ENCODE measurements around the gene KCNK7. TPM values are rescaled to one million over a fixed set of nuclear protein-coding genes. Genes with fewer than 3 reads are reported as not detected.
A peak's percentile ranks its signal among the peaks of the same experiment; 100 is the strongest.

Gene KCNK7
- total and polyA plus RNA-seq, 4 donors: 0.20 to 0.90 (median 0.60) TPM

DNA sequence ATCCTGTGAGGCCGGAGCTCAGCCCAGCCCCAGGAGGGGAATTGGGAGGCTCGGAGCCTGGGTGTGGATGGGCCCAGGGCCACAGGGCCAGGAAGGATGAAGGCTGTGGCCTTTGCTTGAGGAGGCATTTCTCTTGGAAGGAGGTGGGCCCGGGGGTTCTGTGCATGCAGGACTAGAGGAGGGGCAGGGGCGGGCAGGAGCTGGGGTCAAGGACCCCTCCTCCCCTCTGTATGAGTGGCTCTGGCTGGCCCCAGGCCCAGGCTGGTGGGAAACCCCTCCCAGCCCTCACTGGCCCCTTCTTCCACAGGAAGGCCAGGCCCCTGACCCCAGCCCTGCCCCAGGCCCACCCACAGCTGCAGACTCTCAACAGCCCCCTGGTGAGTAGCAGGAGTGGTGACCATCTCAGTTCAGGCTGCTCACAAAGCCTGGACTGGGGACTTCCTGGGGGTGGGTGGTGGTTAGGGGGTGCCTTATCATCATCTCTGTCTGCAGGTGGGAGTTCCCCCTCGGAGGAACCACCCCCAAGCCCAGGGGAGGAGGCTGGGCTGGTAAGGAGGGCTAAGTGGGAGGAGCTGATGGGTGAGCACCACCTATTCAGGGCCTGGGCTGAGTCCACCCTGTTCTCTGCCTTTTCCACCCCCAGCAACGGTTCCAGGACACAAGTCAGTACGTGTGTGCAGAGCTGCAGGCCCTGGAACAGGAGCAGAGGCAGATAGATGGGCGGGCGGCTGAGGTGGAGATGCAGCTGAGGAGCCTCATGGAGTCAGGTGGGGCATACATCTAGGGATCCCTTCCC is 6.0 kb downstream of the KCNK7 start:
- Histone ChIP-seq H3K36me3 (ENCODE audit: control insufficient read depth, insufficient read depth, low read length) (peaks cover 46% of the 10 kb centered on the region), H3K4me3 (ENCODE audit: low read depth, low read length) (no peak overlapping the region)

DNA sequence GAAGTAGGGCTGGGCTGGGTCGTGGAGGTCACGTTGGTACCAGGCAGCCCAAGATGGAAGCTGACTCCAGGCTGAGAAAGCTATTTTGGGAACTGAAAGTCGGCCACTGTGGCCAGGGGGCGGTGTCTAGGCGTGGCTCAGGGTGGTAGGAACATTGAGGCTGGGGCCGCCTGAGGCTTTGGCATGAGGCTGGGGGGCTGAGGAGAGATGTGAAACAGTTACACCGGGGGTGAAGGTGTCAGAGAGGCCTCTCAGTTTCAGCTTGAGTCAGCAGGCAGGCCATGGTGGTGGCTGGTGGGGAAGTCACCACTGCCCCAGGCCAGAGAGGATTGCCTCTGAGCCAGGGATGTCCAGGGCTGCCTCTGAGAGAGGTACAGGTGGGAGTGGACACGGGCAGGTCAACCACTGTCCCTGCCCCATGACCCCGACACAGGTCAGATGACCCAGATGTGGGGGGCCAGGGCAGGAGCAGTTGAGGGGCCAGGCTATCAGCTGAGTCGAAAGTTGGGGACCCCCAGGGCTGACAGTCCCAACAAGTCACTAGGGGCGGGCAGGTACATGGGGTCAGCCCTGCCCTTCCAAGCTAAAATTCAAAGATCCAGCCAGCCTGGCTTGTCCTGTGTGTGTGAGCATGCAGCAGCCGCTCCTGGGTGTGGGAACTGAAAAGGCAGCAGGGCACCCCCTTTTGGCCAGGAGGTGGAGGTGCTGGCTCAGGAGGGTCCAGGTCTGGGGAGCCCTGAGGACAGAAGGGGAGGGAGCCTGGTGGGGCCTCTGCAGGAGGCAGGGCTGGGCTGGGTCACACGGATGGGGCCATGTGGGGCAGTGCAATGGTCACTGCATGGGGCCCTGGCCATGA is 7.2 kb downstream of the KCNK7 start:
- WGBS (ENCODE audit: insufficient coverage): 72% methylated on average over 13 of the region's 13 CpGs
- peaks cover 42% of the 10 kb centered on the region for H3K36me3 ChIP-seq (ENCODE audit: control insufficient read depth, insufficient read depth, low read length)
- DNase-seq (ENCODE audit: low read depth in 4 of 6, low spot score in 6 of 6): no peak
- H3K27ac ChIP-seq (ENCODE audit: low read depth, low read length): no peak overlapping the region
- H3K27me3 ChIP-seq (ENCODE audit: control insufficient read depth, insufficient read depth, low read length): peaks cover 20% of the 10 kb centered on the region
- no peaks in the 10 kb centered on the region for H3K9me3 ChIP-seq (ENCODE audit: control insufficient read depth, insufficient read depth, low read length)
- peaks cover 72% of the 10 kb centered on the region for H3K4me1 ChIP-seq (ENCODE audit: control insufficient read depth, insufficient read depth, low read length)
- no peak overlapping the region for H3K4me3 ChIP-seq (ENCODE audit: low read depth, low read length)

More for the DNA sequence above, 6.0 kb downstream of the KCNK7 start:
- 46% methylated on average over 6 of the region's 9 CpGs for WGBS (ENCODE audit: insufficient coverage)
- peak overlapping the region; percentile 15 for H3K27ac ChIP-seq (ENCODE audit: low read depth, low read length)
- H3K4me1 ChIP-seq (ENCODE audit: control insufficient read depth, insufficient read depth, low read length): peaks cover 69% of the 10 kb centered on the region
- no peaks in the 10 kb centered on the region for H3K9me3 ChIP-seq (ENCODE audit: control insufficient read depth, insufficient read depth, low read length)
- DNase-seq (ENCODE audit: low read depth in 4 of 6, low spot score in 6 of 6): no peak
- peaks cover 9% of the 10 kb centered on the region for H3K27me3 ChIP-seq (ENCODE audit: control insufficient read depth, insufficient read depth, low read length)

DNA sequence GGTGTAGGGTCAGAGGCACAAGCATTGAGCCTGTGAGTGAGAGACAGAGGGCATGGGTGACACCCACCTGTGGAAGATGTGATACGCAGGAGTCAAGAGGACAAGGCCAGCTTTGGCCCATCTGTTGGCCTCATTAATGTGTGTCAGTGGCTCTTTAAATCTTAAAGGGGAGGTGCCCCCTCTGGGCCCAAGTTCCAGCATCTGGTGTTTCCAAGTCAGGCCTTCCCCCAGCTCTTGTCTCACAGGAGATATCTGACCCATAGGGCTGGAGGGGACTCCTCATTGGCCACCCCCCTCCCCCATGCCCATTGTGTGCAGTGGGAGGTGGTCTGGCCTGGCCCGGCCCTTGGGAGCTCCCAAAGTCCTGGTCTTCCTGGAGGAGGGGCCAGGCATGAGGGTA is 8.9 kb downstream of the KCNK7 start:
- 73% methylated on average over 1 of the region's 2 CpGs for WGBS (ENCODE audit: insufficient coverage)
- Histone ChIP-seq H3K4me1 (ENCODE audit: control insufficient read depth, insufficient read depth, low read length) (peaks cover 63% of the 10 kb centered on the region), H3K9me3 (ENCODE audit: control insufficient read depth, insufficient read depth, low read length) (no peaks in the 10 kb centered on the region), H3K36me3 (ENCODE audit: control insufficient read depth, insufficient read depth, low read length) (peaks cover 35% of the 10 kb centered on the region), H3K27me3 (ENCODE audit: control insufficient read depth, insufficient read depth, low read length) (peaks cover 26% of the 10 kb centered on the region), H3K27ac (ENCODE audit: low read depth, low read length) (no peak overlapping the region), H3K4me3 (ENCODE audit: low read depth, low read length) (no peak overlapping the region)
- no peak for DNase-seq (ENCODE audit: low read depth in 4 of 6, low spot score in 6 of 6)

DNA sequence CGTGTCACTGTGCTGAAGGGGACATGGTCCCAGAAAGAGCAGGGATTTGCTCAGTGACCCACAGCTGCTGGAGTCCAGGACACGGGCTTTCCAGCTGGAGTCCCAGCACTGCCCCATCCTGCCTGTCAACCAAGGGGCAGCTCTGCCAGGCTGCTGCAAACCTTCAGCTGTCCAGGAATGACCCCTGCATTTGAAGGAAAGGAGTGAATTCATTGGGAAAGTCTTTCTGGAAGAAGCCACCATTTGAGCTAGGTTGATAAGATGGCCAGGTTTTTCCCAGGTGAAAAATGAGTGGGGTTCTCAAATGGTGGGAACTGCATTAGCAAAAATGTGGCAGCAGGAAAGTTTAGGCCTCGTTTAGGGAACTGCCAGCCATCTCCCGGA is 9.4 kb downstream of the KCNK7 start:
- 84% methylated on average over 4 of the region's 4 CpGs for WGBS (ENCODE audit: insufficient coverage)
- Histone ChIP-seq H3K27ac (ENCODE audit: low read depth, low read length) (no peak overlapping the region), H3K36me3 (ENCODE audit: control insufficient read depth, insufficient read depth, low read length) (peaks cover 37% of the 10 kb centered on the region), H3K9me3 (ENCODE audit: control insufficient read depth, insufficient read depth, low read length) (no peaks in the 10 kb centered on the region), H3K4me3 (ENCODE audit: low read depth, low read length) (no peak overlapping the region), H3K27me3 (ENCODE audit: control insufficient read depth, insufficient read depth, low read length) (peaks cover 26% of the 10 kb centered on the region), H3K4me1 (ENCODE audit: control insufficient read depth, insufficient read depth, low read length) (peaks cover 62% of the 10 kb centered on the region)
- DNase-seq (ENCODE audit: low read depth in 4 of 6, low spot score in 6 of 6): no peak

DNA sequence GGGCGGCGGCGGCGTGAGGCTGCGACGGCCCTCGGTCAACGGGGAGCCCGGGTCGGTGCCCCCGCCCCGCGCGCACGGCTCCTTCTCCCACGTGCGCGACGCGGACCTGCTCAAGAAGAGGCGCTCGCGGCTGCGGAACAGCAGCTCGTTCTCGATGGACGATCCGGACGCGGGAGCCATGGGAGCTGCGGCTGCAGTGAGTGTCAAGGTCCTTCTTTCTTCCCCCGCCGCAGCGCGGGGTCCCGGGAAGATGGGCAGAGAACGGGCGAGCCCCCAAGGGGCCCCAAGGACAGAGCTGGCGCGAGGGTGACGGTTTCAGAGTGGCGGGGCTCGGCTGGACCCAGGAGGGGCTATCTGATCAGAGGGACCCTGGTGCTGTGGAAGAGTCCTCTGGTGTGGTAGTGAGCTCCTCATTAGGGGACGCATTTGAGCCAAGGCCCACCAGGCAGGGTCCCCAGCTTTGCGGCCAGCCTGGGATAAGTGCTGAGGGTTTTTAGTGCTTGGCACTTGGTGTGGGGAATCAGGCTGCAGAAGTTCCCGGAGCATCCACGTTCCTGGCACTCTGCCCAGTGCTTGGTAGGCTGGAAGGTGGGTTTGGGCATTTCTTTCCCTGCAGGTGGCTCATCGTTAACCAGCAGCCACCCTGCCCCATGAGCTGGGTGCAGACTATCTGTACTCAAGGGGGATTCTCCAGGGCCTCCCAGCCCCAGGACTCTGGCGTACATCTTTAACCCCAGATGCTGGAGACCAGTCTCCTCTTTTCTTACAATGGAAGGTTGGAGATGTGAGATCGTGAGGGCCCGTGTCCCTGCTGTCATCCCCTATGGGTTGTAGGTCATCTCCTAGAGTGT is 10.0 kb downstream of the KCNK7 start:
- Histone ChIP-seq H3K4me3 (ENCODE audit: low read depth, low read length) (no peak overlapping the region), H3K9me3 (ENCODE audit: control insufficient read depth, insufficient read depth, low read length) (no peaks in the 10 kb centered on the region), H3K27ac (ENCODE audit: low read depth, low read length) (no peak overlapping the region), H3K27me3 (ENCODE audit: control insufficient read depth, insufficient read depth, low read length) (peaks cover 26% of the 10 kb centered on the region), H3K36me3 (ENCODE audit: control insufficient read depth, insufficient read depth, low read length) (peaks cover 43% of the 10 kb centered on the region), H3K4me1 (ENCODE audit: control insufficient read depth, insufficient read depth, low read length) (peaks cover 62% of the 10 kb centered on the region)
- WGBS (ENCODE audit: insufficient coverage): 22% methylated on average over 48 of the region's 51 CpGs
- peak in 1 of 6 donors; percentile 25 for DNase-seq (ENCODE audit: low read depth in 4 of 6, low spot score in 6 of 6)

DNA sequence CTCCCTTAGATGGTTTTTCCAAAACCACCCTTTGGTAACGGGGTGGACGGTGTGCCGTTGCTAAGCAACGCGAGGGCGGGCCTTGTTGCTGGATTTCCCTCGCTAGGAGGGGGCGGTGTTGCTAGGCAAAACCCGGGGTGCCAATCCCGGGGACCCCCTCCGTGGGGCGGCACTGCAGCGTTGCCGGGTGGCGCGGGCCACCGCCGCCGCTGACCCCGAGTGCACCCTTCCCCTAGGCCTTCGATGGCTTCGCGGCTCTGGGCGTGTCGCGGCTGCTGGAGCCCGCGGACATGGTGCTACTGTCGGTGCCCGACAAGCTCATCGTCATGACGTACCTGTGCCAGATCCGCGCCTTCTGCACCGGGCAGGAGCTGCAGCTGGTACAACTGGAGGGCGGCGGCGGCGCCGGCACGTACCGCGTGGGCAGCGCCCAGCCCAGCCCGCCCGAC is 10.9 kb downstream of the KCNK7 start:
- DNase-seq (ENCODE audit: low read depth in 4 of 6, low spot score in 6 of 6): peak in 2 of 6 donors; percentile 82 to 88
- H3K4me3 ChIP-seq (ENCODE audit: low read depth, low read length): no peak overlapping the region
- H3K9me3 ChIP-seq (ENCODE audit: control insufficient read depth, insufficient read depth, low read length): no peaks in the 10 kb centered on the region
- peaks cover 45% of the 10 kb centered on the region for H3K36me3 ChIP-seq (ENCODE audit: control insufficient read depth, insufficient read depth, low read length)
- peaks cover 24% of the 10 kb centered on the region for H3K27me3 ChIP-seq (ENCODE audit: control insufficient read depth, insufficient read depth, low read length)
- no peak overlapping the region for H3K27ac ChIP-seq (ENCODE audit: low read depth, low read length)
- peaks cover 56% of the 10 kb centered on the region for H3K4me1 ChIP-seq (ENCODE audit: control insufficient read depth, insufficient read depth, low read length)
- WGBS (ENCODE audit: insufficient coverage): 10% methylated on average over 46 of the region's 46 CpGs

DNA sequence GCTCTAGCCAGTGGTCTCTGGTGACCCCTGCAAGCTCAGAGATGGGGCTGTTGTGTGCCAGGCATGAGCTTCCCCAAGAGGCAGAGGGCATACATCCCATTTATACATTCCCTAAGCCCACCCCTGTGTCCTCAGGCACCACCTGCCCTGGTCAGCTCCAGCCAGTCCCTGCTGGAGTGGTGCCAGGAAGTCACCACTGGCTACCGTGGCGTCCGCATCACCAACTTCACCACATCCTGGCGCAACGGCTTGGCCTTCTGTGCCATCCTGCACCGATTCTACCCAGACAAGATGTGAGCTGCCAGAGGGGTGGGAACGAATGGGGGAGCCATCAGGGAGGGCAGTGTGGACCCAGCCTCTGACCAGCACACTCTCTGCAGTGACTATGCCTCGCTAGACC is 11.5 kb downstream of the KCNK7 start:
- no peak overlapping the region for H3K27ac ChIP-seq (ENCODE audit: low read depth, low read length)
- peaks cover 44% of the 10 kb centered on the region for H3K36me3 ChIP-seq (ENCODE audit: control insufficient read depth, insufficient read depth, low read length)
- H3K4me3 ChIP-seq (ENCODE audit: low read depth, low read length): no peak overlapping the region
- H3K9me3 ChIP-seq (ENCODE audit: control insufficient read depth, insufficient read depth, low read length): no peaks in the 10 kb centered on the region
- WGBS (ENCODE audit: insufficient coverage): 72% methylated on average over 4 of the region's 8 CpGs
- H3K27me3 ChIP-seq (ENCODE audit: control insufficient read depth, insufficient read depth, low read length): peaks cover 24% of the 10 kb centered on the region
- peaks cover 50% of the 10 kb centered on the region for H3K4me1 ChIP-seq (ENCODE audit: control insufficient read depth, insufficient read depth, low read length)
- no peak for DNase-seq (ENCODE audit: low read depth in 4 of 6, low spot score in 6 of 6)

DNA sequence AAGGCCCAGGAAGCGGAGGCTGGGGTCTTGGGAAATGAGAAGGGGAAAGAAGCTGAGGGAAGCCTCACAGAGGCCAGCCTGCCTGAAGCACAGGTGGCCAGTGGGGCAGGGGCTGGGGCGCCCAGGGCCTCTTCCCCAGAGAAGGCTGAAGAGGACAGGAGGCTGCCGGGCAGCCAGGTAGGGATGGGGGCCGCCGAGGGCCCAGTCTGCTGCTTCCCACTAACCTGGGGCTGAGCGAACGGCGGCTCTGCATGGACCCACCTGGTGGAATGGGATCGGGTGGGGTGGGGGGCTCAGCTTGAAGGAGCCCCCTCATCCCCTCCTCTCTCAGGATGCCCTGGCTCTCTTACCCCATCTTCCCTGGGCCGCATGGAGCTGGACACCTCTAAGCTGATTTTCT is 12.0 kb downstream of the KCNK7 start:
- H3K27ac ChIP-seq (ENCODE audit: low read depth, low read length): no peak overlapping the region
- DNase-seq (ENCODE audit: low read depth in 4 of 6, low spot score in 6 of 6): no peak
- H3K9me3 ChIP-seq (ENCODE audit: control insufficient read depth, insufficient read depth, low read length): no peaks in the 10 kb centered on the region
- 62% methylated on average over 3 of the region's 10 CpGs for WGBS (ENCODE audit: insufficient coverage)
- H3K4me1 ChIP-seq (ENCODE audit: control insufficient read depth, insufficient read depth, low read length): peaks cover 46% of the 10 kb centered on the region
- peaks cover 24% of the 10 kb centered on the region for H3K27me3 ChIP-seq (ENCODE audit: control insufficient read depth, insufficient read depth, low read length)
- no peak overlapping the region for H3K4me3 ChIP-seq (ENCODE audit: low read depth, low read length)
- peaks cover 45% of the 10 kb centered on the region for H3K36me3 ChIP-seq (ENCODE audit: control insufficient read depth, insufficient read depth, low read length)

DNA sequence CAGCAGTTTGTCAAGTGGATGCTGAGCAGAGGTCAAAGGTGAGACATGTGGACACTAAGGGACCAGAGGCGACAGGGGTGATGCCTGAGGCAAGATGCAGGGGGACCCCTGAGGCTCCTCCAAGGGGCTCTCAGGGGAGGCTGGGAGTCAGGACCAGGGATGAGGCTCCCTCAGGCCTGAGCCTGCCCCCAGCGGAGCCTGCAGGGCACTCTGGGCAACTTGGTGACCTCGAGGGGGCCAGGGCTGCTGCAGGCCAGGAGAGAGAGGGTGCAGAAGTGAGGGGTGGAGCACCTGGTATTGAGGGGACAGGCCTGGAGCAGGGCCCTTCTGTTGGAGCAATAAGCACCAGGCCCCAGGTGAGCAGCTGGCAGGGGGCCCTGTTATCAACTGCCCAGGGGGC is 13.7 kb downstream of the KCNK7 start:
- Histone ChIP-seq H3K27me3 (ENCODE audit: control insufficient read depth, insufficient read depth, low read length) (peaks cover 24% of the 10 kb centered on the region), H3K4me3 (ENCODE audit: low read depth, low read length) (no peak overlapping the region), H3K9me3 (ENCODE audit: control insufficient read depth, insufficient read depth, low read length) (no peaks in the 10 kb centered on the region), H3K36me3 (ENCODE audit: control insufficient read depth, insufficient read depth, low read length) (peaks cover 47% of the 10 kb centered on the region), H3K4me1 (ENCODE audit: control insufficient read depth, insufficient read depth, low read length) (peaks cover 45% of the 10 kb centered on the region), H3K27ac (ENCODE audit: low read depth, low read length) (no peak overlapping the region)
- no peak for DNase-seq (ENCODE audit: low read depth in 4 of 6, low spot score in 6 of 6)
- 81% methylated on average over 3 of the region's 3 CpGs for WGBS (ENCODE audit: insufficient coverage)

Data from spinal cord (tissue), 10 donors.